SK-N-SH treated with all-trans-retinoic acid at 6 μM for 48 hours (cell line): ENCODE data around the gene TFIP11.

ENCODE experiments used
- ATAC-seq: fragments of 200-7000 bp; cut with Tn5 transposase; 3 replicates; pipeline ENCODE4 v1.9.1; 2020; ENCODE audit warnings: mild to moderate bottlenecking, moderate library complexity
- ARNTL ChIP-seq: fragments of 450-650 bp; formaldehyde crosslinking; IDR thresholded peaks from 2 replicates; pipeline ENCODE4 v1.5.0; 2020; ENCODE audit warnings: low read depth, mild to moderate bottlenecking, moderate library complexity, borderline replicate concordance
- BACH2 ChIP-seq: fragments of 250-450 bp; sonication (Bioruptor Pico); IDR thresholded peaks from 2 replicates; pipeline ENCODE4 v1.9.0; 2021; ENCODE audit warnings: mild to moderate bottlenecking, borderline replicate concordance
- CREB5 ChIP-seq: fragments of 250-450 bp; sonication (Bioruptor Pico); IDR thresholded peaks from 2 replicates; pipeline ENCODE4 v1.5.1; 2020; ENCODE audit warnings: low read depth, mild to moderate bottlenecking, moderate library complexity
- CSDC2 ChIP-seq: fragments of 250-450 bp; sonication (Bioruptor Pico); IDR thresholded peaks from 2 replicates; pipeline ENCODE4 v1.5.0; 2020; ENCODE audit warnings: mild to moderate bottlenecking, moderate library complexity
- CSRNP3 ChIP-seq: fragments of 250-450 bp; sonication (Bioruptor Pico); IDR thresholded peaks from 2 replicates; pipeline ENCODE4 v1.5.1; 2021; ENCODE audit warnings: mild to moderate bottlenecking, moderate library complexity
- ESRRG ChIP-seq: fragments of 250-450 bp; sonication (Bioruptor Pico); IDR thresholded peaks from 2 replicates; pipeline ENCODE4 v1.6.1; 2021; ENCODE audit warnings: mild to moderate bottlenecking
- GLIS3 ChIP-seq: fragments of 250-450 bp; sonication (Bioruptor Pico); IDR thresholded peaks from 2 replicates; pipeline ENCODE4 v1.5.0; 2020; ENCODE audit warnings: mild to moderate bottlenecking, moderate library complexity
- OSR1 ChIP-seq: fragments of 250-450 bp; sonication (Bioruptor Pico); IDR thresholded peaks from 2 replicates; pipeline ENCODE4 v1.8.0; 2022; ENCODE audit warnings: moderate library complexity, mild to moderate bottlenecking, inconsistent platforms
- PATZ1 ChIP-seq: fragments of 250-450 bp; sonication (Bioruptor Pico); IDR thresholded peaks from 2 replicates; pipeline ENCODE4 v1.8.0; 2020; ENCODE audit warnings: mild to moderate bottlenecking, moderate library complexity, borderline replicate concordance
- PPARA ChIP-seq: fragments of 250-450 bp; sonication (Bioruptor Pico); IDR thresholded peaks from 2 replicates; pipeline ENCODE4 v1.5.0; 2020; ENCODE audit warnings: mild to moderate bottlenecking, borderline replicate concordance
- RARB ChIP-seq: fragments of 250-450 bp; sonication (Bioruptor Pico); IDR thresholded peaks from 2 replicates; pipeline ENCODE4 v1.8.0; 2021; ENCODE audit warnings: mild to moderate bottlenecking, moderate library complexity
- SNAI2 ChIP-seq: fragments of 250-450 bp; sonication (Bioruptor Pico); IDR thresholded peaks from 2 replicates; pipeline ENCODE4 v1.5.0; 2020; ENCODE audit warnings: mild to moderate bottlenecking, moderate library complexity
- TCF4 ChIP-seq: fragments of 250-450 bp; sonication (Bioruptor Pico); IDR thresholded peaks from 2 replicates; pipeline ENCODE4 v1.8.0; 2021; ENCODE audit warnings: mild to moderate bottlenecking, moderate library complexity, borderline replicate concordance
- TOX ChIP-seq: fragments of 250-450 bp; sonication (Bioruptor Pico); IDR thresholded peaks from 2 replicates; pipeline ENCODE4 v1.8.0; 2021; ENCODE audit warnings: mild to moderate bottlenecking, moderate library complexity, borderline replicate concordance
- TSHZ2 ChIP-seq: fragments of 250-450 bp; sonication (Bioruptor Pico); IDR thresholded peaks from 2 replicates; pipeline ENCODE4 v1.5.0; 2020; ENCODE audit warnings: mild to moderate bottlenecking, moderate library complexity
- ZC3H10 ChIP-seq: fragments of 250-450 bp; sonication (Bioruptor Pico); IDR thresholded peaks from 2 replicates; pipeline ENCODE4 v1.5.1; 2021; ENCODE audit warnings: mild to moderate bottlenecking, moderate library complexity
- ZFP3 ChIP-seq: fragments of 250-450 bp; sonication (Bioruptor Pico); IDR thresholded peaks from 2 replicates; pipeline ENCODE4 v1.5.0; 2020; ENCODE audit warnings: mild to moderate bottlenecking, moderate library complexity
- ZFP30 ChIP-seq: fragments of 450-650 bp; formaldehyde crosslinking; IDR thresholded peaks from 2 replicates; pipeline ENCODE4 v1.5.0; 2022; ENCODE audit warnings: mild to moderate bottlenecking, moderate library complexity
- ZNF565 ChIP-seq: fragments of 450-650 bp; formaldehyde crosslinking; conservative IDR thresholded peaks from 2 replicates; pipeline ENCODE4 v1.5.0; 2020; ENCODE audit warnings: low read depth, mild to moderate bottlenecking, moderate library complexity
- ZNF8 ChIP-seq: fragments of 450-650 bp; formaldehyde crosslinking; IDR thresholded peaks from 2 replicates; pipeline ENCODE4 v1.5.0; 2020; ENCODE audit warnings: mild to moderate bottlenecking, moderate library complexity

Gene TFIP11

GRCh38 chr22:26481112-26481693 lies 31.1 kb downstream of the TFIP11 start:
- TF ChIP-seq TSHZ2 (CRISPR knock-in tag) (no peak), CSRNP3 (no peak)
- TF ChIP-seq, all 23 proteins: peak for 0

GRCh38 chr22:26480611-26480932 lies 31.7 kb downstream of the TFIP11 start:
- TF ChIP-seq TSHZ2 (CRISPR knock-in tag), result no peak
- TF ChIP-seq PATZ1 (CRISPR knock-in tag), result no peak
- no peak for TF ChIP-seq ZFP30 (CRISPR knock-in tag)
- no peak for TF ChIP-seq ESRRG (CRISPR knock-in tag)
- no peak for TF ChIP-seq GLIS3 (CRISPR knock-in tag)
- TF ChIP-seq CREB5 (CRISPR knock-in tag), result no peak
- no peak for TF ChIP-seq ZNF8
- TF ChIP-seq CSDC2, result no peak
- TF ChIP-seq BACH2, result no peak
- no peak for TF ChIP-seq TCF4 (CRISPR knock-in tag)
- TF ChIP-seq ZC3H10, result no peak
- no peak for TF ChIP-seq TOX (CRISPR knock-in tag)
- TF ChIP-seq, all 23 proteins: peak for 0
- no peak for ATAC-seq

More at GRCh38 chr22:26481112-26481693, 31.1 kb downstream of the TFIP11 start:
- ATAC-seq, result no peak

- no peak for TF ChIP-seq PATZ1 (CRISPR knock-in tag)
- TF ChIP-seq OSR1, result no peak
- no peak for TF ChIP-seq BACH2
- no peak for TF ChIP-seq ZFP3 (CRISPR knock-in tag)
- no peak for TF ChIP-seq ZNF565
- no peak for TF ChIP-seq CSDC2
- no peak for TF ChIP-seq ZC3H10
- TF ChIP-seq SNAI2, result no peak
- TF ChIP-seq TSHZ2 (CRISPR knock-in tag), result no peak
- TF ChIP-seq PPARA (CRISPR knock-in tag), result no peak
- TF ChIP-seq TOX (CRISPR knock-in tag), result no peak
- no peak for TF ChIP-seq ARNTL
- no peak for TF ChIP-seq ZNF8
- TF ChIP-seq TCF4 (CRISPR knock-in tag), result no peak
- TF ChIP-seq GLIS3 (CRISPR knock-in tag), result no peak
- no peak for TF ChIP-seq ESRRG (CRISPR knock-in tag)
- no peak for TF ChIP-seq RARB (CRISPR knock-in tag)
- ATAC-seq, result no peak
Observed at GRCh38 chr22:26479792-26480610, 32.3 kb downstream of the TFIP11 start.
